C4-2B (cell line): ENCODE data around the gene RFTN1.

Source experiments
- ZFX ChIP-seq: fragments of 450-650 bp; IDR thresholded peaks from 2 replicates; pipeline ENCODE4 v1.6.1; 2017
- TF ChIP-seq, protein P1 (sequence below): fragments of 450-650 bp; conservative IDR thresholded peaks from 2 replicates; pipeline ENCODE4 v1.5.1; 2017; ENCODE audit warnings: mild to moderate bottlenecking

DNA sequence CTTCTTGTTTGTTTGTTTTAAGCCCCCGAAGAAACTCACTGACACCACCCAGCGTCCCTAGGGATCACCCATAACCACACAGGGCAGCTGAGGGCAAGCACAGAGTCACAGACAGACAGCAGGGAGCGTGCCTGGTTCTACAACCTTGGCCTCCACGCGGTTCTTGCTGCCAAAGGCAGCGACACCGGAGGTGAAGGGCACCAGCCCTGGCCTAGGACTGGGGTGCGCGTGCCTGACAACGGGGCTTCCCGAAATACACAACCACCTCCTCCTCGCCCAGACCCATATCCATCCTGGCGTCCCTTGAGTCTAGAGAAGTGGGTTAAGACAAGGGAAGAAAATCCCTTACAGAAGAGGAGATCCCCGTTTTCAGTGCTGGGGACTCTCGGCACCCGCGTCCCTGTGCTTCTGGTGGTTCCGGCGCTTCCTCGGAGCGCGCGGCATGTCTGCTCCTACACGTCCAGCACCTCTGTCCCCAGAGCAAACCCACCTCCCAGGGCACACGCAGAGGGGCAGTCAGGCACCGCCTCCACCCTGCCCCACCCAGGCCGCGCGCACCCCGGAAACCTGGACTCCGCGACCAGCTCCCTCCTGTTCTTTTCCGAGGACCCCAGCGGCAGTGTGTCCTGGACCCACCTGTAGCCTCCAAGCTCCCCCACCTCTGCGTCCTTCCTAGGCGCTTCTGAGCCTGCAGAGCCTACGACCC, 911 bp downstream of the RFTN1 start:
- TF ChIP-seq, protein P1, sequence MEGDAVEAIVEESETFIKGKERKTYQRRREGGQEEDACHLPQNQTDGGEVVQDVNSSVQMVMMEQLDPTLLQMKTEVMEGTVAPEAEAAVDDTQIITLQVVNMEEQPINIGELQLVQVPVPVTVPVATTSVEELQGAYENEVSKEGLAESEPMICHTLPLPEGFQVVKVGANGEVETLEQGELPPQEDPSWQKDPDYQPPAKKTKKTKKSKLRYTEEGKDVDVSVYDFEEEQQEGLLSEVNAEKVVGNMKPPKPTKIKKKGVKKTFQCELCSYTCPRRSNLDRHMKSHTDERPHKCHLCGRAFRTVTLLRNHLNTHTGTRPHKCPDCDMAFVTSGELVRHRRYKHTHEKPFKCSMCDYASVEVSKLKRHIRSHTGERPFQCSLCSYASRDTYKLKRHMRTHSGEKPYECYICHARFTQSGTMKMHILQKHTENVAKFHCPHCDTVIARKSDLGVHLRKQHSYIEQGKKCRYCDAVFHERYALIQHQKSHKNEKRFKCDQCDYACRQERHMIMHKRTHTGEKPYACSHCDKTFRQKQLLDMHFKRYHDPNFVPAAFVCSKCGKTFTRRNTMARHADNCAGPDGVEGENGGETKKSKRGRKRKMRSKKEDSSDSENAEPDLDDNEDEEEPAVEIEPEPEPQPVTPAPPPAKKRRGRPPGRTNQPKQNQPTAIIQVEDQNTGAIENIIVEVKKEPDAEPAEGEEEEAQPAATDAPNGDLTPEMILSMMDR: no peak
- TF ChIP-seq ZFX: no peak
